HepG2 (cell line): ENCODE measurements around the gene RPS19. TPM values are rescaled to one million over a fixed set of nuclear protein-coding genes. Genes with fewer than 3 reads are reported as not detected.
A peak's percentile ranks its signal among the peaks of the same experiment; 100 is the strongest.

ENCODE experiments used
- ATAC-seq: fragments of 200-7000 bp; cut with Tn5 transposase; 3 replicates; pipeline ENCODE4 v1.9.1; 2020; ENCODE audit warnings: mild to moderate bottlenecking, moderate library complexity
- BruUV-seq: library from RNA; stranded (reverse); fragments of 400-500 nt; replicated peaks from 2 replicates; lab custom pipeline; 2021; lab: Mats Ljungman, UMichigan
- CTCF ChIA-PET: fragments of 300-600 bp; formaldehyde crosslinking; extraction: SDS; loops from one replicate; lab custom pipeline; 2021; ENCODE audit warnings: low total read pairs, inconsistent platforms, low intra/inter-chr PET ratio; lab: Yijun Ruan, JAX
- POLR2A ChIA-PET: fragments of 350-600 bp; sonication (Branson Sonifier 250); formaldehyde crosslinking; loops from one replicate; lab custom pipeline; 2020; ENCODE audit warnings: antibody characterized with exemption, inconsistent platforms; lab: Yijun Ruan, JAX
- DNase-seq: peaks from one replicate; pipeline ENCODE4 v3.0.0-alpha.2; 2015; ENCODE audit warnings: low spot score
- FAIRE-seq: peaks from 3 replicates; lab custom pipeline; 2011; peaks lifted over from hg19 to GRCh38; lab: Jason Lieb, UNC
- H2AFZ ChIP-seq: one replicate; pipeline ENCODE4 v1.6.1; 2011; ENCODE audit warnings: low read length, inconsistent platforms
- H3K27ac ChIP-seq: fragments of 300-600 bp; 3 replicates; pipeline ENCODE4 v1.8.0; 2011; ENCODE audit warnings: mixed run types, mild to moderate bottlenecking, mixed read lengths, low read length, inconsistent platforms; ENCODE audit not compliant: insufficient read depth; ENCODE audit errors: extremely low read length
- H3K27me3 ChIP-seq, 2 experiments: fragments of 200-600 bp in 1 of 2; 2 replicates in 1 of 2; 3 replicates in 1 of 2; pipeline versions ENCODE4 v1.6.0 to v1.8.0; 2011; ENCODE audit warnings: low read length in 2 of 2, mild to moderate bottlenecking in 2 of 2, moderate library complexity in 2 of 2, inconsistent platforms in 1 of 2; ENCODE audit not compliant: insufficient read depth in 2 of 2, control insufficient read depth in 1 of 2
- H3K36me3 ChIP-seq, 2 experiments: fragments of 200-600 bp in 1 of 2; replicated peaks in 1 of 2; 2 replicates in 1 of 2; 3 replicates in 1 of 2; pipeline versions ENCODE4 v1.5.1 to v1.8.0; 2011; ENCODE audit warnings: low read length in 2 of 2, inconsistent platforms in 1 of 2; ENCODE audit not compliant: insufficient read depth in 2 of 2, control insufficient read depth in 1 of 2
- H3K4me1 ChIP-seq: 2 replicates; pipeline ENCODE4 v1.5.1; 2012; ENCODE audit warnings: low read length, inconsistent platforms; ENCODE audit not compliant: insufficient read depth
- H3K4me2 ChIP-seq: 2 replicates; pipeline ENCODE4 v1.6.0; 2011; ENCODE audit warnings: low read depth, low read length, inconsistent platforms
- H3K4me3 ChIP-seq, 3 experiments: fragments of 200-600 bp in 1 of 3; sonication (generic), shearing (Covaris generic) in 1 of 3; replicated peaks in 1 of 3; 2 replicates each; pipeline ENCODE4 v1.5.1; 2011 to 2016; ENCODE audit warnings: low read length in 3 of 3, inconsistent platforms in 2 of 3, low read depth in 2 of 3, mild to moderate bottlenecking in 2 of 3, control low read depth in 1 of 3, mixed read lengths in 1 of 3; ENCODE audit not compliant: insufficient read depth in 1 of 3
- H3K79me2 ChIP-seq: one replicate; pipeline ENCODE4 v1.6.1; 2011; ENCODE audit warnings: low read length, inconsistent platforms; ENCODE audit not compliant: insufficient read depth
- H3K9ac ChIP-seq: 2 replicates; pipeline ENCODE4 v1.6.0; 2011; ENCODE audit warnings: mild to moderate bottlenecking, low read depth, low read length, inconsistent platforms; ENCODE audit not compliant: insufficient read depth
- H3K9me3 ChIP-seq: 2 replicates; pipeline ENCODE4 v1.5.1; 2012; ENCODE audit warnings: mild to moderate bottlenecking, low read length
- H4K20me1 ChIP-seq: 2 replicates; pipeline ENCODE4 v1.6.0; 2011; ENCODE audit warnings: inconsistent platforms, mild to moderate bottlenecking, low read length, moderate library complexity; ENCODE audit not compliant: insufficient read depth
- EED ChIP-seq: sonication (generic); formaldehyde crosslinking; IDR thresholded peaks from 2 replicates; pipeline ENCODE4 v1.5.0; 2020; ENCODE audit warnings: mild to moderate bottlenecking, missing genetic modification reagents
- GATAD1 ChIP-seq: IDR thresholded peaks from 2 replicates; pipeline ENCODE4 v1.6.1; 2016; ENCODE audit warnings: missing genetic modification reagents, missing compliant biosample characterization
- HOXD1 ChIP-seq: sonication (generic); formaldehyde crosslinking; IDR thresholded peaks from 2 replicates; pipeline ENCODE4 v1.5.0; 2020; ENCODE audit warnings: missing genetic modification reagents
- NCOA2 ChIP-seq: sonication (generic); formaldehyde crosslinking; IDR thresholded peaks from 2 replicates; pipeline ENCODE4 v1.8.0; 2022; ENCODE audit warnings: inconsistent platforms
- NFATC3 ChIP-seq: sonication (generic); formaldehyde crosslinking; IDR thresholded peaks from 2 replicates; pipeline ENCODE4 v1.5.1; 2020; ENCODE audit warnings: mild to moderate bottlenecking, missing genetic modification reagents
- PAX8 ChIP-seq: sonication (generic); formaldehyde crosslinking; IDR thresholded peaks from 2 replicates; pipeline ENCODE4 v1.8.0; 2022; ENCODE audit warnings: mild to moderate bottlenecking, missing genetic modification reagents, borderline replicate concordance
- SIN3A ChIP-seq: IDR thresholded peaks from 2 replicates; pipeline ENCODE4 v1.6.1; 2011; ENCODE audit warnings: low read depth, mild to moderate bottlenecking, control low read depth, low read length, borderline replicate concordance
- ZNF337 ChIP-seq: sonication (generic); formaldehyde crosslinking; IDR thresholded peaks from 2 replicates; pipeline ENCODE4 v1.5.1; 2020; ENCODE audit warnings: missing genetic modification reagents, low read depth, mild to moderate bottlenecking, borderline replicate concordance
- ZNF616 ChIP-seq: sonication (generic); formaldehyde crosslinking; IDR thresholded peaks from 2 replicates; pipeline ENCODE4 v1.5.0; 2020; ENCODE audit warnings: low read depth, mild to moderate bottlenecking, missing genetic modification reagents
- ZNF720 ChIP-seq: sonication (generic); formaldehyde crosslinking; IDR thresholded peaks from 2 replicates; pipeline ENCODE4 v1.4.0; 2020; ENCODE audit warnings: missing genetic modification reagents
- ZNF883 ChIP-seq: sonication (generic); formaldehyde crosslinking; IDR thresholded peaks from 2 replicates; pipeline ENCODE4 v1.5.1; 2020; ENCODE audit warnings: mild to moderate bottlenecking, missing genetic modification reagents; ENCODE audit errors: not compliant biosample characterization
- WGBS: methylation state at CpG from one replicate; pipeline ENCODE4 v1.1.6; 2017; ENCODE audit warnings: low lambda C conversion rate; 5-methylcytosine and 5-hydroxymethylcytosine counted together
- in situ Hi-C: cut with HindIII; loops from 2 replicates; pipeline ENCODE4 v1.10.0; 2017; ENCODE audit warnings: low pct_unique_long_range_greater_than_20kb; ENCODE audit not compliant: extremely low pct_ligation_motif_present
- intact Hi-C: fragments of 100-400 bp; cut with micrococcal nuclease; formaldehyde crosslinking; loops from one replicate; pipeline ENCODE4 v1.10.0; 2022; ENCODE audit not compliant: unreplicated experiment
- polyA plus RNA-seq, 8 experiments: library from polyadenylated mRNA; depleted of rRNA in 3 of 8; stranded (reverse) in 7 of 8; unstranded in 1 of 8; fragments of >200 nt; fragmentation: Illumina TruSeq in 4 of 8; extraction: Trizol in 4 of 8; gene quantifications; 2 replicates each; pipeline versions ENCODE4 v1.2.1 to v1.2.3, GENCODE V29; 2011 to 2016; ENCODE audit warnings: low read depth in 4 of 8, missing spikeins in 1 of 8, mixed read lengths in 1 of 8; ENCODE audit not compliant: insufficient read depth in 1 of 8
- total RNA-seq, 5 experiments: library from RNA; depleted of rRNA; stranded (reverse); fragments of >200 nt; fragmentation: Illumina TruSeq; extraction: Trizol; gene quantifications; 2 replicates each; pipeline ENCODE4 v1.2.3, GENCODE V29; 2016; ENCODE audit warnings: low read depth in 1 of 5
- TF ChIP-seq, protein P1 (sequence below), 2 experiments: IDR thresholded peaks; 2 replicates each; pipeline ENCODE4 v1.6.1; 2011 to 2012; ENCODE audit warnings: low read length in 2 of 2, borderline replicate concordance in 1 of 2, low read depth in 1 of 2, mild to moderate bottlenecking in 1 of 2, moderate library complexity in 1 of 2
- TF ChIP-seq, protein P2 (sequence below), 2 experiments: sonication (generic) in 1 of 2; formaldehyde crosslinking in 1 of 2; IDR thresholded peaks; 2 replicates each; pipeline versions ENCODE4 v1.5.1 to v1.6.1; 2011 to 2020; ENCODE audit warnings: borderline replicate concordance in 1 of 2, low read depth in 1 of 2, low read length in 1 of 2, mild to moderate bottlenecking in 1 of 2, missing genetic modification reagents in 1 of 2, moderate library complexity in 1 of 2
- TF ChIP-seq, protein P3 (sequence below): sonication (generic); formaldehyde crosslinking; IDR thresholded peaks from 2 replicates; pipeline ENCODE4 v1.5.0; 2020; ENCODE audit warnings: mild to moderate bottlenecking, missing genetic modification reagents

The RPS19 gene
- total and polyA plus RNA-seq, 2 of the 13 experiments (the other 11 are each of a cell fraction or from before 2014, with no cell fraction given) = 1,983 to 4,758 TPM

DNA sequence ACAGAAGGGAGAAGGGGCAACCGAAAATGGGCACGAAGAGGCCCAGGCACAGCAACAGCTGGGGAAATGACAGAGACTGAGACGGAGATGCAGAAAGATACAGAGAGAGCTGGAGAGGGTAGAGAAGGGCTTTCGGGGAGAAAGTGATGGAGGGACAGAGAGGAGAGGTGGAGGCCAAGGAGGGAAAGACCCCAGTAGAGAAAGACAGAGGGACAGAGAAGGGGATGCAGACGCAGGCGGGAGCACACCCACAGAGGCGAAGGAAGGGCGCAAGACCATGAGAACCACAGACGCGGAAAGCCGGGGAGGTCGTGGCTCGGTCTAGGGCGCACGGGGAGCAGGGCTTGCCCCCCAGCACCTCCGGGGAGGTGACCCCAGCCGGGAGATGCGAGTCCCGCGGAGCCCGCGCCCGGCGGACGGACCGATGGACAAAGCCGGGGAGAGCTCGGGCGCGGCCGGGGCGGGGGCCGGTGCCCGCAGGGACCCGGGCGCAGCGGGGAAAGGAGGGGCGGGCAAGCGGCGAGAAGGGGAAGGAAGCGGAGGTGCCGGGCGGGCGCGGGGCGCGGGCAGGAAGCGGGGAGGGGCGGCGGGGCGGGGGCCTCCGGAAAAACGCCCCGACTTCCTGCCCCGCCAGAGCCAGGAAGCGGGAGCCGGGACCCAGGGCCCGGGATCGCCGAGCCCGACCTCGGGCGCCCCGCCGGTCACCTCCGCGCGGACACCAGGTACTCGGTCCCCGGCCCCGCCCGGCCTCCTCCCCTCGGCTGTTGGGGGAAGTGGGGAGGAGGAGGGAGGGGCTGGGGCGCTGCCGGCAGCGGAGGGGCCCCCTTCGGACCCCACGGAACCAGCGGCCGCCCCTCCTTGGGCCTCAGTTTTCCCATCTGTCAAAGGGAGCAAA lies 22.8 kb downstream of the RPS19 start, which contains the start of gene ARHGEF1:
TSS of gene ARHGEF1 (plus strand) at position 617 of the 895 bp plus-strand sequence. CDS start 4,899 bp downstream, outside the sequence.
- POLR2A ChIA-PET = interaction anchor here (2.0 kb wide), 2 partner anchors 10 to 23 kb away, joined by 7 to 20 read pairs; partner anchors contain the start of gene RPS19
- intact Hi-C loops = no loop called here
- 6% methylated on average over 15 of the region's 80 CpGs for WGBS
- Histone ChIP-seq H3K4me3 (peak within 1 kb of the TSS; percentile 87 to 95 (median 88)), H2AFZ (no peak within 1 kb of the TSS), H3K79me2 (peaks cover 25% of the 10 kb centered on the region), H3K36me3 (no peaks in the 10 kb centered on the region), H3K4me1 (peaks cover 50% of the 10 kb centered on the region), H3K9me3 (no peaks in the 10 kb centered on the region), H4K20me1 (no peaks in the 10 kb centered on the region), H3K9ac (peak within 1 kb of the TSS; percentile 76), H3K4me2 (peak within 1 kb of the TSS; percentile 93), H3K27me3 (peaks cover 0 to under 1% of the 10 kb centered on the region in 2 experiments; a peak in 2 of 5 replicates), H3K27ac (peak within 1 kb of the TSS; percentile 71)
- FAIRE-seq (no peak), DNase-seq (no peak), ATAC-seq (peak; percentile 12)
- in situ Hi-C loops = loop anchor here (5.0 to 10.0 kb wide), 2 partner anchors 52 to 74 kb away; partner anchors contain the start of gene RABAC1
- CTCF ChIA-PET = no interaction called here
- no TSS peak for BruUV-seq
- TF ChIP-seq HOXD1 (CRISPR knock-in tag) = no peak
- TF ChIP-seq ZNF720 = no peak
- TF ChIP-seq, protein P1, sequence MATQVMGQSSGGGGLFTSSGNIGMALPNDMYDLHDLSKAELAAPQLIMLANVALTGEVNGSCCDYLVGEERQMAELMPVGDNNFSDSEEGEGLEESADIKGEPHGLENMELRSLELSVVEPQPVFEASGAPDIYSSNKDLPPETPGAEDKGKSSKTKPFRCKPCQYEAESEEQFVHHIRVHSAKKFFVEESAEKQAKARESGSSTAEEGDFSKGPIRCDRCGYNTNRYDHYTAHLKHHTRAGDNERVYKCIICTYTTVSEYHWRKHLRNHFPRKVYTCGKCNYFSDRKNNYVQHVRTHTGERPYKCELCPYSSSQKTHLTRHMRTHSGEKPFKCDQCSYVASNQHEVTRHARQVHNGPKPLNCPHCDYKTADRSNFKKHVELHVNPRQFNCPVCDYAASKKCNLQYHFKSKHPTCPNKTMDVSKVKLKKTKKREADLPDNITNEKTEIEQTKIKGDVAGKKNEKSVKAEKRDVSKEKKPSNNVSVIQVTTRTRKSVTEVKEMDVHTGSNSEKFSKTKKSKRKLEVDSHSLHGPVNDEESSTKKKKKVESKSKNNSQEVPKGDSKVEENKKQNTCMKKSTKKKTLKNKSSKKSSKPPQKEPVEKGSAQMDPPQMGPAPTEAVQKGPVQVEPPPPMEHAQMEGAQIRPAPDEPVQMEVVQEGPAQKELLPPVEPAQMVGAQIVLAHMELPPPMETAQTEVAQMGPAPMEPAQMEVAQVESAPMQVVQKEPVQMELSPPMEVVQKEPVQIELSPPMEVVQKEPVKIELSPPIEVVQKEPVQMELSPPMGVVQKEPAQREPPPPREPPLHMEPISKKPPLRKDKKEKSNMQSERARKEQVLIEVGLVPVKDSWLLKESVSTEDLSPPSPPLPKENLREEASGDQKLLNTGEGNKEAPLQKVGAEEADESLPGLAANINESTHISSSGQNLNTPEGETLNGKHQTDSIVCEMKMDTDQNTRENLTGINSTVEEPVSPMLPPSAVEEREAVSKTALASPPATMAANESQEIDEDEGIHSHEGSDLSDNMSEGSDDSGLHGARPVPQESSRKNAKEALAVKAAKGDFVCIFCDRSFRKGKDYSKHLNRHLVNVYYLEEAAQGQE (IDR thresholded peaks at IDR 0.05; ENCODE audit: borderline replicate concordance in 1 of 2, low read depth in 1 of 2, low read length in 2 of 2) = no peak
- TF ChIP-seq NFATC3 (CRISPR knock-in tag) = no peak
- TF ChIP-seq SIN3A = no peak
- peak; percentile 42 for TF ChIP-seq ZNF883 (CRISPR knock-in tag)
- TF ChIP-seq EED (CRISPR knock-in tag) = no peak
- TF ChIP-seq, protein P2, sequence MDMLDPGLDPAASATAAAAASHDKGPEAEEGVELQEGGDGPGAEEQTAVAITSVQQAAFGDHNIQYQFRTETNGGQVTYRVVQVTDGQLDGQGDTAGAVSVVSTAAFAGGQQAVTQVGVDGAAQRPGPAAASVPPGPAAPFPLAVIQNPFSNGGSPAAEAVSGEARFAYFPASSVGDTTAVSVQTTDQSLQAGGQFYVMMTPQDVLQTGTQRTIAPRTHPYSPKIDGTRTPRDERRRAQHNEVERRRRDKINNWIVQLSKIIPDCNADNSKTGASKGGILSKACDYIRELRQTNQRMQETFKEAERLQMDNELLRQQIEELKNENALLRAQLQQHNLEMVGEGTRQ (IDR thresholded peaks at IDR 0.05; ENCODE audit: low read depth, low read length) = no peak
- TF ChIP-seq, protein P2 (CRISPR knock-in tag; IDR thresholded peaks at IDR 0.05; ENCODE audit: borderline replicate concordance) = no peak
- no peak for TF ChIP-seq ZNF337 (CRISPR knock-in tag)
- no peak for TF ChIP-seq ZNF616
- TF ChIP-seq GATAD1 (CRISPR knock-in tag) = 0 out of 2 replicates have a peak, but pooled peaks have one; percentile 23
- TF ChIP-seq PAX8 (CRISPR knock-in tag) = no peak
- TF ChIP-seq, protein P3, sequence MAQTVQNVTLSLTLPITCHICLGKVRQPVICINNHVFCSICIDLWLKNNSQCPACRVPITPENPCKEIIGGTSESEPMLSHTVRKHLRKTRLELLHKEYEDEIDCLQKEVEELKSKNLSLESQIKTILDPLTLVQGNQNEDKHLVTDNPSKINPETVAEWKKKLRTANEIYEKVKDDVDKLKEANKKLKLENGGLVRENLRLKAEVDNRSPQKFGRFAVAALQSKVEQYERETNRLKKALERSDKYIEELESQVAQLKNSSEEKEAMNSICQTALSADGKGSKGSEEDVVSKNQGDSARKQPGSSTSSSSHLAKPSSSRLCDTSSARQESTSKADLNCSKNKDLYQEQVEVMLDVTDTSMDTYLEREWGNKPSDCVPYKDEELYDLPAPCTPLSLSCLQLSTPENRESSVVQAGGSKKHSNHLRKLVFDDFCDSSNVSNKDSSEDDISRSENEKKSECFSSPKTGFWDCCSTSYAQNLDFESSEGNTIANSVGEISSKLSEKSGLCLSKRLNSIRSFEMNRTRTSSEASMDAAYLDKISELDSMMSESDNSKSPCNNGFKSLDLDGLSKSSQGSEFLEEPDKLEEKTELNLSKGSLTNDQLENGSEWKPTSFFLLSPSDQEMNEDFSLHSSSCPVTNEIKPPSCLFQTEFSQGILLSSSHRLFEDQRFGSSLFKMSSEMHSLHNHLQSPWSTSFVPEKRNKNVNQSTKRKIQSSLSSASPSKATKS = no peak
- TF ChIP-seq NCOA2 = no peak; the same call in 1 of the 2 replicates
